Natural killer cell treated with Interleukin-12 subunit alpha and Interleukin-12 subunit beta and Interleukin-15 and Interleukin-18, amount 100 ng/mL, for 72 hours (primary cell): ENCODE results near the gene TMEM218. TPM values are rescaled to one million over a fixed set of nuclear protein-coding genes. Genes with fewer than 3 reads are reported as not detected.

Source experiments
- ATAC-seq, 2 donors: fragments of 150-1000 bp; cut with Tn5 transposase in 1 of 2; sonication (Bioruptor Pico), chemical (Tn5 transposase) in 1 of 2; 2 replicates each; pipeline ENCODE4 v1.10.0; 2021
- DNase-seq: peaks from one replicate; pipeline ENCODE4 v3.0.0; 2022; ENCODE audit warnings: low spot score
- H3K27ac Mint-ChIP-seq, 2 donors: 1 replicate in 1 of 2; 2 replicates in 1 of 2; pipeline ENCODE4 v1.8.0; 2022; ENCODE audit warnings: mixed read lengths in 2 of 2, mild to moderate bottlenecking in 1 of 2, moderate library complexity in 1 of 2
- H3K27me3 Mint-ChIP-seq, 2 donors: 1 replicate in 1 of 2; 2 replicates in 1 of 2; pipeline ENCODE4 v1.8.0; 2022; ENCODE audit warnings: mixed read lengths in 2 of 2
- H3K36me3 Mint-ChIP-seq: one replicate; pipeline ENCODE4 v1.8.0; 2022; ENCODE audit warnings: mixed read lengths
- H3K4me1 Mint-ChIP-seq, 2 donors: 1 replicate in 1 of 2; 2 replicates in 1 of 2; pipeline ENCODE4 v1.8.0; 2022; ENCODE audit warnings: low read depth in 2 of 2, mixed read lengths in 2 of 2, mild to moderate bottlenecking in 1 of 2
- H3K4me3 Mint-ChIP-seq: one replicate; pipeline ENCODE4 v1.8.0; 2022; ENCODE audit warnings: mixed read lengths
- H3K9me3 Mint-ChIP-seq: 2 replicates; pipeline ENCODE4 v1.8.0; 2022; ENCODE audit warnings: mixed read lengths
- total RNA-seq, 2 donors: library from RNA; stranded (reverse); gene quantifications; one replicate each; pipeline ENCODE4 v1.2.3, GENCODE V29; 2022

The TMEM218 gene
- total RNA-seq, 2 donors from 2014 or later = 14.2 to 19.7 TPM

- no peaks in the 10 kb centered on the region for H3K27me3 Mint-ChIP-seq
- no peak overlapping the region for H3K4me3 Mint-ChIP-seq
- no peak overlapping the region for H3K27ac Mint-ChIP-seq
- no peak for DNase-seq
- peaks cover 18 to 19% of the 10 kb centered on the region in 2 donors for H3K4me1 Mint-ChIP-seq
- H3K36me3 Mint-ChIP-seq = no peaks in the 10 kb centered on the region
- H3K9me3 Mint-ChIP-seq = no peaks in the 10 kb centered on the region
- no peak for ATAC-seq
These were observed 37.6 kb downstream of the TMEM218 start for GRCh38 chr11:125073616-125074483.

GRCh38 chr11:125072961-125073590, 38.4 kb downstream of the TMEM218 start:
- Mint-ChIP-seq H3K4me1 (peaks cover 18 to 19% of the 10 kb centered on the region in 2 donors), H3K27me3 (no peaks in the 10 kb centered on the region), H3K4me3 (no peak overlapping the region), H3K27ac (no peak overlapping the region), H3K36me3 (no peaks in the 10 kb centered on the region), H3K9me3 (no peaks in the 10 kb centered on the region)
- DNase-seq (no peak), ATAC-seq (no peak)

- peaks cover 18 to 19% of the 10 kb centered on the region in 2 donors for H3K4me1 Mint-ChIP-seq
- no peak for ATAC-seq
- no peaks in the 10 kb centered on the region for H3K27me3 Mint-ChIP-seq
- H3K9me3 Mint-ChIP-seq = no peaks in the 10 kb centered on the region
- no peaks in the 10 kb centered on the region for H3K36me3 Mint-ChIP-seq
- H3K27ac Mint-ChIP-seq = no peak overlapping the region
- DNase-seq = no peak
- H3K4me3 Mint-ChIP-seq = no peak overlapping the region
These were observed 39.0 kb downstream of the TMEM218 start for GRCh38 chr11:125072218-125072960.

GRCh38 chr11:125071846-125072217, 39.6 kb downstream of the TMEM218 start:
- ATAC-seq (no peak), DNase-seq (no peak)
- H3K27me3 Mint-ChIP-seq = no peaks in the 10 kb centered on the region
- H3K27ac Mint-ChIP-seq = no peak overlapping the region
- no peak overlapping the region for H3K4me3 Mint-ChIP-seq
- H3K36me3 Mint-ChIP-seq = no peaks in the 10 kb centered on the region
- H3K4me1 Mint-ChIP-seq = peaks cover 18 to 19% of the 10 kb centered on the region in 2 donors
- H3K9me3 Mint-ChIP-seq = no peaks in the 10 kb centered on the region

- no peaks in the 10 kb centered on the region for H3K9me3 Mint-ChIP-seq
- no peak overlapping the region for H3K4me3 Mint-ChIP-seq
- peak overlapping the region in 1 of 2 donors; percentile 31 for H3K27ac Mint-ChIP-seq
- no peaks in the 10 kb centered on the region for H3K36me3 Mint-ChIP-seq
- no peak for DNase-seq
- no peaks in the 10 kb centered on the region for H3K27me3 Mint-ChIP-seq
- peaks cover 18 to 19% of the 10 kb centered on the region in 2 donors for H3K4me1 Mint-ChIP-seq
- no peak for ATAC-seq
These were observed 40.0 kb downstream of the TMEM218 start for GRCh38 chr11:125071435-125071834.

GRCh38 chr11:125070699-125071254, 40.6 kb downstream of the TMEM218 start:
- H3K27ac Mint-ChIP-seq = peak overlapping the region in 1 of 2 donors; percentile 31
- peak overlapping the region; percentile 53 for H3K4me3 Mint-ChIP-seq
- no peak for DNase-seq

GRCh38 chr11:125069796-125070195, 41.6 kb downstream of the TMEM218 start:
- Mint-ChIP-seq H3K4me3 (no peak overlapping the region), H3K4me1 (peaks cover 18 to 19% of the 10 kb centered on the region in 2 donors), H3K36me3 (no peaks in the 10 kb centered on the region), H3K27ac (no peak overlapping the region), H3K27me3 (peaks cover 3 to 6% of the 10 kb centered on the region in 2 donors), H3K9me3 (no peaks in the 10 kb centered on the region)
- ATAC-seq (no peak), DNase-seq (no peak)

More at GRCh38 chr11:125070699-125071254, 40.6 kb downstream of the TMEM218 start:
- Mint-ChIP-seq H3K9me3 (no peaks in the 10 kb centered on the region), H3K4me1 (peaks cover 18 to 19% of the 10 kb centered on the region in 2 donors), H3K36me3 (no peaks in the 10 kb centered on the region), H3K27me3 (peaks cover 0 to 3% of the 10 kb centered on the region in 2 donors)
- peak; percentile 91 to 92 for ATAC-seq

GRCh38 chr11:125069008-125069407, 42.4 kb downstream of the TMEM218 start:
- H3K36me3 Mint-ChIP-seq = no peaks in the 10 kb centered on the region
- H3K27ac Mint-ChIP-seq = no peak overlapping the region
- peaks cover 16 to 18% of the 10 kb centered on the region in 2 donors for H3K4me1 Mint-ChIP-seq
- ATAC-seq = no peak
- H3K27me3 Mint-ChIP-seq = peaks cover 6% of the 10 kb centered on the region in 2 donors
- no peak for DNase-seq
- H3K9me3 Mint-ChIP-seq = no peaks in the 10 kb centered on the region
- no peak overlapping the region for H3K4me3 Mint-ChIP-seq

GRCh38 chr11:125068368-125068767, 43.1 kb downstream of the TMEM218 start:
- H3K4me3 Mint-ChIP-seq = no peak overlapping the region
- peaks cover 6% of the 10 kb centered on the region in 2 donors for H3K27me3 Mint-ChIP-seq
- H3K4me1 Mint-ChIP-seq = peaks cover 15 to 18% of the 10 kb centered on the region in 2 donors
- no peak overlapping the region for H3K27ac Mint-ChIP-seq
- H3K9me3 Mint-ChIP-seq = no peaks in the 10 kb centered on the region
- ATAC-seq (no peak), DNase-seq (no peak)
- H3K36me3 Mint-ChIP-seq = no peaks in the 10 kb centered on the region

- Mint-ChIP-seq H3K36me3 (no peaks in the 10 kb centered on the region), H3K27me3 (peaks cover 6 to 13% of the 10 kb centered on the region in 2 donors), H3K4me3 (no peak overlapping the region), H3K9me3 (no peaks in the 10 kb centered on the region), H3K4me1 (peaks cover 9 to 10% of the 10 kb centered on the region in 2 donors), H3K27ac (no peak overlapping the region)
- no peak for ATAC-seq
- no peak for DNase-seq
These were observed 47.4 kb downstream of the TMEM218 start for GRCh38 chr11:125064070-125064469.

- no peak overlapping the region for H3K27ac Mint-ChIP-seq
- ATAC-seq (peak in 1 of 2 donors; percentile 19), DNase-seq (no peak)
- H3K27me3 Mint-ChIP-seq = peaks cover 6 to 13% of the 10 kb centered on the region in 2 donors
- no peaks in the 10 kb centered on the region for H3K36me3 Mint-ChIP-seq
- peak overlapping the region; percentile 42 for H3K4me3 Mint-ChIP-seq
- peaks cover 9 to 10% of the 10 kb centered on the region in 2 donors for H3K4me1 Mint-ChIP-seq
- no peaks in the 10 kb centered on the region for H3K9me3 Mint-ChIP-seq
These were observed 47.9 kb downstream of the TMEM218 start for GRCh38 chr11:125063429-125064043.

GRCh38 chr11:125062931-125063428, 48.4 kb downstream of the TMEM218 start, which contains the start of gene SLC37A2:
Gene SLC37A2 (plus strand): TSS chr11:125063305. CDS start chr11:125063368, 63 bp downstream.
- peaks cover 6 to 13% of the 10 kb centered on the region in 2 donors for H3K27me3 Mint-ChIP-seq
- peak; percentile 86 for DNase-seq
- no peaks in the 10 kb centered on the region for H3K9me3 Mint-ChIP-seq
- H3K36me3 Mint-ChIP-seq = no peaks in the 10 kb centered on the region
- ATAC-seq = peak; percentile 94 to 95
- peaks cover 9 to 10% of the 10 kb centered on the region in 2 donors for H3K4me1 Mint-ChIP-seq
- H3K4me3 Mint-ChIP-seq = peak within 1 kb of the TSS; percentile 84
- H3K27ac Mint-ChIP-seq = peak within 1 kb of the TSS; percentile 3 to 27
